ENCODE results near the gene DNAL1. TPM values are rescaled to one million over a fixed set of nuclear protein-coding genes. Genes with fewer than 3 reads are reported as not detected.

The DNAL1 gene
- total RNA-seq, 1 donor from 2014 or later = 5.0 TPM

DNA sequence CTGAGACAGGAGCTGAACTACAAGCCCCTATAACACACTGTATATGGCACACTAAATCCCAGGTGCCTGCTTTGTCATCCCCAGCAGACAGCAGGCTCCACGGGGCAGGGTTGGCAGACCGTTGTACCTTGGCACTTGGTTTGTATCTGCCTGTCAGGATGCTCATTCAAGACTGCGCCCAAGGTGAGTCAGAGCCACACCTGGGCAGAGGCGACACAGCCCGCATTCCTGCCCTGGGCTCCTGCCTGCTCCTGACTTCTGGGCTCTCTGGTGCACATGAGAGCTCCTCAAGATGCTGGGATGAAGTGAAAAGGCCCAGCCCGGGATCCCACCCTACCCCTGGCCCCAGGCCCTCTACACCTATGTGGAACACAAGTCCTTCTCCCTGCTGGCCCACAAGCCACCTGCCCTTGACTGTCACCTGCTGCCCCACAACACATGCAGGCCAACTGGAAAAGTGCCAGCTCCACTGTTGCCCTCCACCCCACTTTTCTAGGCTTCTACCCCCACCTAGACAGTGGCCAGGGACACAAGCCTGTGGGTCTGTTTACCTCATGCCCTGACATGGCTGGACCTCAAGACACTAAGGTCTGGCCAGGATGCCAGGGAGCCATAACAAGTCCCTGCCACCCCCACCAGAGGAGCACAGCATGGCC, 100.2 kb downstream of the DNAL1 start:
- DNase-seq = no peak

GRCh38 chr14:73745571-73746519, 101.1 kb downstream of the DNAL1 start:
- DNase-seq = no peak

DNA sequence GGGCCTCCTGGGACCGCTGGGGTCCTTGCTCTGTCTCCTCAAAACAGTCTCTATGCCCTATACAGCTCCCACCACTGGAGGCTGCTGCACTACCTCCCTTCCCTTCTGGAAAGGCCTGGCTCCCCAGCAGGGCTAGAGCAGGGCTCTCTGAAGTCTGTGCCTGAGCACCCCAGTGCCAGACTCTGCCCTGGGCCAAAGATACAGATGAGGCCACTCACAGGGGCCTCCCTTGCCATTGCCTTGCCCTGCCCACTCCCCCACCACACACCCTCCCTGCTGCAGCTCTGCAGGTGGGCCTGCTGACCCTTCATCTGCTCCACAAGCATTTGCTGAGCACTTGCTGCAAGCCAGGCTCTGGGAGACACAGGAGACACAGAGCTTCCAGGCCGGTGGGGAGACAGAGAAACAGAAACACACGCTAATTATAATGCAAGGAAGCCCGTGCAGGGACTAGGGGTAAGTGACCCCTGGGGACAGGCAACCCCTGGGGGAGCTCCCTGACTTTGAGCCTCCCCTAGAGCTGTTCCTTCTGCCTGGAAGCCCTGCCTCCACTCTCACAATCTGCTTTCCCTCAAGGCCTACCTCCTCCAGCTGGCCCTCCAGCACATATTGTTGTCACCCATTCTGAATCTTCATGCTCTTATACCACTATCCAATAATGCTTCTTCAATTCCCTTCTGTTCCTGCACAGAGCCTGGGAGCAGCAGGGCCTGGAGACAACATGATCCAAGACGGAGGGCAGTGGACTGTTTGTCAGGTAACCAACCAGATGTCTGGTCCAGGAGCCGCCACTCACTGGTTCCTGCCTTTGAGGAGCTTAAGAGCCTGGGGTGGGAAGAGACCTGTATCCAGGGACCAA, 102.0 kb downstream of the DNAL1 start:
- DNase-seq = no peak

DNA sequence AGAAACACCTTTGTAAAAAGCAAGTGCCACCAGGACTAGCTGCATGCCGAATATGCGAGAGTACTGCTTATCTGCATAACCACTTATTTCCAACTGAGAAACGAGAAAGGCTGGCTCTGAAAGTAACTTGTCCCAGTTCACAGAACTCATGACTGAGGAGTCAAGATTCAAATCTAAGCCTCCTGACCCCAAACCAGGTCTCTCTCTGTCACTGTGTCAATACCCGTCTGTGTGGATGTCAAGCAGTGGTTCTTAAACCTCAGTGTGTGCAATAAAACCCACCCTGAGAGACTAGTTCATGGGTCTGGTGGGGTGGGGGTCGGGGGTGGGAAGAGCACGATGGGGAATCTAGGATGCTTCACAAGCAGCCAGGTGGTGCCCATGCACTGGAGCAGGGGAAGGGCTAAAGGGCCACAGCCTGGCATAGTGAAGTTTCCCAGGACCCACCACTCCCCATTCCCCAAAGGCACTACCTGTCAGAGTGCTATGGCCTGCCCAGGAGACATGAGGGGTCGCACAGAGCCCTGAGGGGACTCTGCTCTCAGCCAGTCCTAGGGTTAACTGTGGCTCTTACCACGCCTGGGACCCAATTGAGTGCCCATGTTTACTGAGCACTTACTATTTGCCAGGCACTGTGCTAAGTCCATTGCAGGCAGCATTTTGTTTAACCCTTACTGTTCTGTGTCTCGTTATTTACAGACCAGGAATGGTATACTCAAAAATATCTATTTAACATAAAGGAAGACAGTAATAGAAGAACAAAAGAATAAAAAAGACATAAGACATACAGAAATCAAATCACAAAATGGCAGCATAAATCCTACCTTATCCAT, 102.8 kb downstream of the DNAL1 start:
- DNase-seq = no peak

DNA sequence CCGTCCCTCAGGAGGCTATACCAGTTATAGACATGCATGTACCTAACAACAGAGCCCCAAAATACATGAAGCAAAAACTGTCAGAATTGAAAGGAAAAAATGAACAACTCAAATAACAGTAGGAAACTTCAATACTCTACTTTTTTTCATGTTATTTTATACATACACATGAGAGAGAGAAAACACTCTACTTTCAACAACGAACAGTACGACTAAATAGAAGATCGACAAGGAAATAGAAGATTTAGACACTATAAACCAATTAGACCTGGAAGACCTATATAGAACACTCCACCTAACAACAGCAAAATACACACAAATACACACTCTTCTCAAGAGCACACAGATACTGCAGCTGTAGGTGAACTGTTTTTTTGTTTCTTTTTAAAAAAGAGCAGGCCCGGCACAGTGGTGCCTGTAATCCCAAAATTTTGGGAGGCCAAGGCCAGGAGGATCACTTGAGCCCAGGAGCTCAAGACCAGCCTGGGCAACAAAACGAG, 104.1 kb downstream of the DNAL1 start:
- no peak for DNase-seq

GRCh38 chr14:73749706-73750530, 105.1 kb downstream of the DNAL1 start:
- no peak for DNase-seq

- DNase-seq = no peak
Measured at GRCh38 chr14:73750531-73750901, 105.7 kb downstream of the DNAL1 start.

DNA sequence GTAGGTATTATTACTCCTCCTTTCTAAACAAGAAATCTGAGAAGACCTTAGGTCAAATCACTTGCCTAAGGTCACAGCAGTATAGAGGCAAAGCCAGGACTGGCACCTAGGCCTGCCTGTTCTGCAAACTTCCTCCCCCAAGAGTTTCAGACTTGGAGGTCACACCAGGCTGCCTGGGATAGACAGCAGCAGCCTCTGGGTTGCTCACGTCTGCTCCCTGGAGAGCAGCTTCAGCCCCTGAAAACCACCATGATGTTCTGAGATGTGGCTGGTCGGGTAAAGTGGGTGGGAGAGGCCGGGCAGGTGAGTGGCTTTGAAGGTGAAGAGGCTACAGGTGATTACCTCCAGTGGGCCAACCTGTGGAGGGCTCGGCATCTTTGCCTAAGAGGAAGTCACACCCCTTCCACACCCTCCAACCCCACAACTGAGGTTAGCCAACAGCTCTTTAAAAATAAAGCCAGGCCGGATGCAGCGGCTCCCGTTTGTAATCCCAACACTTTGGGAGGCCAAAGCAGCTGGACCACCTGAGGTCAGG, 106.4 kb downstream of the DNAL1 start:
- no peak for DNase-seq

GRCh38 chr14:73752297-73752992, 107.7 kb downstream of the DNAL1 start:
- peak; percentile 21 for DNase-seq

Small RNAs within 50 kb of the gene (small RNA-seq; reads per million reads assigned to genes)
- gene RNU6-240P (ENCODE audit: low replicate concordance) = not detected

Other genes with a start within 250 kb of the DNAL1 start
- gene NUMB, start 186.4 kb upstream of the DNAL1 start, total RNA-seq = 43.4 TPM
- gene RIOX1, start 154.1 kb upstream of the DNAL1 start, total RNA-seq = 7.7 TPM
- 7.0 TPM for gene ACOT1, start 107.8 kb upstream of the DNAL1 start, total RNA-seq
- 0.49 TPM for gene HEATR4, start 86.0 kb upstream of the DNAL1 start, total RNA-seq
- 31.9 TPM for gene ACOT2, start 75.8 kb upstream of the DNAL1 start, total RNA-seq
- gene ACOT4, start 53.1 kb upstream of the DNAL1 start, total RNA-seq = 1.2 TPM
- gene ACOT6, start 32.5 kb upstream of the DNAL1 start, total RNA-seq = not detected
- gene PNMA1, start 69.4 kb downstream of the DNAL1 start, total RNA-seq = 15.7 TPM
- gene PTGR2, start 206.8 kb downstream of the DNAL1 start, total RNA-seq = 3.7 TPM
- 61.0 TPM for gene ZNF410, start 241.9 kb downstream of the DNAL1 start, total RNA-seq

All from skin of body (tissue), 3 donors.